Endothelial cell of umbilical vein (primary cell): ENCODE data around the gene SF3B5. TPM values are rescaled to one million over a fixed set of nuclear protein-coding genes. Genes with fewer than 3 reads are reported as not detected.
A peak's percentile ranks its signal among the peaks of the same experiment; 100 is the strongest.

Source experiments
- BruUV-seq: library from RNA; stranded (reverse); fragments of 400-500 nt; replicated peaks from 2 replicates; lab custom pipeline; 2021; lab: Mats Ljungman, UMichigan
- CTCF ChIA-PET: fragments of 300-600, 350-600 bp; sonication (Branson Sonifier 250); formaldehyde crosslinking; loops from one replicate; lab custom pipeline; 2021; ENCODE audit warnings: antibody characterized with exemption, inconsistent platforms; lab: Charles Lee
- POLR2A ChIA-PET: fragments of 300-600, 350-600 bp; sonication (Branson Sonifier 250); formaldehyde crosslinking; loops from one replicate; lab custom pipeline; 2021; ENCODE audit warnings: antibody characterized with exemption, inconsistent platforms; lab: Charles Lee
- DNase-seq: peaks from one replicate; pipeline ENCODE4 v3.0.0-alpha.2; 2011; ENCODE audit warnings: low read depth, low spot score
- FAIRE-seq: peaks from 2 replicates; lab custom pipeline; 2011; peaks lifted over from hg19 to GRCh38; lab: Jason Lieb, UNC
- H2AFZ ChIP-seq: 2 replicates; pipeline ENCODE4 v1.6.0; 2012; ENCODE audit warnings: low read depth, low read length, control low read depth, inconsistent platforms
- H3K27ac ChIP-seq: 2 replicates; pipeline ENCODE4 v1.5.1; 2011; ENCODE audit warnings: low read depth, mild to moderate bottlenecking, control low read depth, low read length, moderate library complexity; ENCODE audit not compliant: insufficient read depth
- H3K27me3 ChIP-seq, 2 experiments: 2 replicates each; pipeline versions ENCODE4 v1.6.0 to v1.6.1; 2011; ENCODE audit warnings: low read length in 2 of 2, mixed read lengths in 1 of 2; ENCODE audit not compliant: control insufficient read depth in 2 of 2, insufficient read depth in 2 of 2
- H3K36me3 ChIP-seq, 2 experiments: 2 replicates in 1 of 2; 3 replicates in 1 of 2; pipeline ENCODE4 v1.5.1; 2011; ENCODE audit warnings: low read length in 2 of 2, mild to moderate bottlenecking in 1 of 2, moderate library complexity in 1 of 2; ENCODE audit not compliant: control insufficient read depth in 2 of 2, insufficient read depth in 2 of 2; ENCODE audit errors: extremely low read depth in 1 of 2
- H3K4me1 ChIP-seq: 3 replicates; pipeline ENCODE4 v1.5.1; 2011; ENCODE audit warnings: mild to moderate bottlenecking, low read length; ENCODE audit not compliant: control insufficient read depth, insufficient read depth; ENCODE audit errors: extremely low read depth
- H3K4me2 ChIP-seq: 2 replicates; pipeline ENCODE4 v1.6.1; 2011; ENCODE audit warnings: low read length, control low read depth, mixed read lengths; ENCODE audit not compliant: insufficient read depth
- H3K4me3 ChIP-seq, 3 experiments: fragments of 200-600 bp in 1 of 3; sonication (generic), shearing (Covaris generic) in 1 of 3; replicated peaks in 1 of 3; 2 replicates each; pipeline ENCODE4 v1.5.1; 2011 to 2016; ENCODE audit warnings: control low read depth in 3 of 3, low read length in 3 of 3, mild to moderate bottlenecking in 2 of 3, inconsistent platforms in 1 of 3, low read depth in 1 of 3, moderate library complexity in 1 of 3; ENCODE audit not compliant: insufficient read depth in 1 of 3
- H3K79me2 ChIP-seq: 2 replicates; pipeline ENCODE4 v1.6.0; 2012; ENCODE audit warnings: low read length, inconsistent platforms; ENCODE audit not compliant: control insufficient read depth, insufficient read depth
- H3K9ac ChIP-seq: replicated peaks from 2 replicates; pipeline ENCODE3; 2011; ENCODE audit warnings: low read length, control low read depth; ENCODE audit not compliant: insufficient read depth; ENCODE audit errors: extremely low read depth
- H3K9me1 ChIP-seq: replicated peaks from 3 replicates; pipeline ENCODE4 v1.6.0; 2011; ENCODE audit warnings: mild to moderate bottlenecking, low read length; ENCODE audit not compliant: control insufficient read depth, insufficient read depth; ENCODE audit errors: extremely low read depth
- H3K9me3 ChIP-seq: replicated peaks from 2 replicates; pipeline ENCODE4 v1.5.1; 2012; ENCODE audit warnings: low read length, inconsistent platforms; ENCODE audit not compliant: control insufficient read depth, insufficient read depth
- H4K20me1 ChIP-seq: replicated peaks from 2 replicates; pipeline ENCODE3; 2011; ENCODE audit warnings: mild to moderate bottlenecking, low read length; ENCODE audit not compliant: control insufficient read depth, insufficient read depth; ENCODE audit errors: extremely low read depth
- FOS ChIP-seq: IDR thresholded peaks from 2 replicates; pipeline ENCODE4 v1.6.1; 2011; ENCODE audit warnings: mild to moderate bottlenecking, low read length, moderate library complexity, borderline replicate concordance; ENCODE audit not compliant: insufficient read depth
- GATA2 ChIP-seq: IDR thresholded peaks from 2 replicates; pipeline ENCODE4 v1.7.0; 2011; ENCODE audit warnings: low read depth, mild to moderate bottlenecking, moderate library complexity, mixed read lengths, low read length; ENCODE audit not compliant: insufficient read length, insufficient read depth
- MYC ChIP-seq: IDR thresholded peaks from one replicate; pipeline ENCODE4 v1.6.1; 2011; ENCODE audit warnings: mild to moderate bottlenecking, low read depth, low read length
- POLR2A ChIP-seq: IDR thresholded peaks from 2 replicates; pipeline ENCODE4 v1.6.1; 2012; ENCODE audit warnings: low read depth, mild to moderate bottlenecking, control low read depth, low read length
- dilution Hi-C: fragments of 300-500 bp; cut with MboI; formaldehyde crosslinking; loops from one replicate; pipeline ENCODE4 v1.15.0; 2019; ENCODE audit warnings: low sequenced_read_pairs; ENCODE audit not compliant: extremely low pct_ligation_motif_present
- intact Hi-C: fragments of 100-400 bp; cut with micrococcal nuclease; formaldehyde crosslinking; loops from one replicate; pipeline ENCODE4 v1.10.0; 2022
- polyA plus RNA-seq, 4 experiments: library from polyadenylated mRNA; depleted of rRNA in 3 of 4; stranded (reverse) in 3 of 4; unstranded in 1 of 4; fragments of >200 nt; gene quantifications; 2 replicates each; pipeline versions ENCODE4 v1.2.1 to v1.2.3, GENCODE V29; 2011 to 2012; ENCODE audit warnings: missing spikeins in 1 of 4
- total RNA-seq: library from RNA; stranded (reverse); gene quantifications from 2 replicates; pipeline ENCODE4 v1.2.3, GENCODE V29; 2021

Gene SF3B5
- total and polyA plus RNA-seq, 2 donors (not counting 3 experiments of a cell fraction or from before 2014, with no cell fraction given), result 185 to 540 TPM

GRCh38 chr6:144123836-144124235 lies 28.5 kb upstream of the SF3B5 start:
- no peaks in the 10 kb centered on the region for H3K36me3 ChIP-seq
- no peak overlapping the region for H2AFZ ChIP-seq
- peak; percentile 21 for FAIRE-seq
- H3K9me1 ChIP-seq, result no peaks in the 10 kb centered on the region
- dilution Hi-C loops (no loop called here), intact Hi-C loops (no loop called here)
- no TSS peak for BruUV-seq
- CTCF ChIA-PET, result interaction anchor here (0.6 to 1.6 kb wide), 8 partner anchors 19 to 145 kb away, joined by 3 to 13 read pairs (median 4); no protein-coding TSS in a partner anchor
- H4K20me1 ChIP-seq, result no peaks in the 10 kb centered on the region
- H3K4me3 ChIP-seq, result no peak overlapping the region
- H3K4me1 ChIP-seq, result no peaks in the 10 kb centered on the region
- no peaks in the 10 kb centered on the region for H3K27me3 ChIP-seq
- no peak for DNase-seq
- H3K9me3 ChIP-seq, result no peaks in the 10 kb centered on the region
- no peak overlapping the region for H3K4me2 ChIP-seq
- TF ChIP-seq FOS (no peak), MYC (no peak)
- H3K79me2 ChIP-seq, result no peaks in the 10 kb centered on the region
- no peak overlapping the region for H3K27ac ChIP-seq
- no peak overlapping the region for H3K9ac ChIP-seq
- POLR2A ChIA-PET, result interaction anchor here (0.6 kb wide), 1 partner anchor 781 kb away, joined by 3 read pairs; no protein-coding TSS in a partner anchor

- Histone ChIP-seq H3K4me1 (no peaks in the 10 kb centered on the region), H3K36me3 (no peaks in the 10 kb centered on the region), H3K9ac (no peak overlapping the region), H4K20me1 (no peaks in the 10 kb centered on the region), H3K27me3 (no peaks in the 10 kb centered on the region), H3K4me3 (no peak overlapping the region), H2AFZ (no peak overlapping the region), H3K4me2 (no peak overlapping the region), H3K9me3 (no peaks in the 10 kb centered on the region), H3K27ac (no peak overlapping the region), H3K79me2 (no peaks in the 10 kb centered on the region), H3K9me1 (no peaks in the 10 kb centered on the region)
- DNase-seq, result no peak
- dilution Hi-C loops (no loop called here), intact Hi-C loops (no loop called here)
- no peak for TF ChIP-seq GATA2
- no peak for TF ChIP-seq POLR2A
- no peak for TF ChIP-seq MYC
- POLR2A ChIA-PET, result interaction anchor here (0.6 kb wide), 1 partner anchor 780 kb away, joined by 3 read pairs; no protein-coding TSS in a partner anchor
- FAIRE-seq, result no peak
- CTCF ChIA-PET, result interaction anchor here (0.6 to 1.6 kb wide), 8 partner anchors 18 to 146 kb away, joined by 3 to 13 read pairs (median 4); no protein-coding TSS in a partner anchor
- no TSS peak for BruUV-seq
Measured at GRCh38 chr6:144123421-144123820, 28.0 kb upstream of the SF3B5 start.
